GM12878 (cell line): ENCODE results near the gene ATN1. TPM values are rescaled to one million over a fixed set of nuclear protein-coding genes. Genes with fewer than 3 reads are reported as not detected.
A peak's percentile ranks its signal among the peaks of the same experiment; 100 is the strongest.

ENCODE experiments used
- CEBPZ ChIP-seq: fragments of 150-350 bp; IDR thresholded peaks from 2 replicates; pipeline ENCODE4 v1.6.1; 2016; ENCODE audit warnings: low read depth, low read length
- E2F4 ChIP-seq: IDR thresholded peaks from 2 replicates; pipeline ENCODE4 v1.6.1; 2012; ENCODE audit warnings: low read depth, low read length, improper control_type of control experiment
- E2F8 ChIP-seq: fragments of 450-650 bp; IDR thresholded peaks from 2 replicates; pipeline ENCODE4 v1.6.1; 2018; ENCODE audit warnings: mild to moderate bottlenecking, low read depth, moderate library complexity; ENCODE audit not compliant: partially characterized antibody
- MAX ChIP-seq: IDR thresholded peaks from 2 replicates; pipeline ENCODE4 v1.6.1; 2012; ENCODE audit warnings: low read depth, low read length, improper control_type of control experiment
- MYC ChIP-seq: IDR thresholded peaks from 2 replicates; pipeline ENCODE4 v1.6.1; 2011; ENCODE audit warnings: mild to moderate bottlenecking, low read length, moderate library complexity, inconsistent platforms; ENCODE audit not compliant: insufficient read depth, insufficient replicate concordance, insufficient read length, severe bottlenecking
- NR2F1 ChIP-seq: fragments of 450-650 bp; conservative IDR thresholded peaks from 2 replicates; pipeline ENCODE4 v1.6.1; 2017; ENCODE audit warnings: mild to moderate bottlenecking
- RB1 ChIP-seq: fragments of 450-650 bp; formaldehyde crosslinking; IDR thresholded peaks from 2 replicates; pipeline ENCODE4 v1.6.1; 2017; ENCODE audit warnings: mild to moderate bottlenecking, borderline replicate concordance
- REST ChIP-seq: IDR thresholded peaks from 2 replicates; pipeline ENCODE4 v1.6.1; 2012; ENCODE audit warnings: mild to moderate bottlenecking, low read depth, low read length
- SKIL ChIP-seq: fragments of 450-650 bp; IDR thresholded peaks from 2 replicates; pipeline ENCODE4 v1.6.1; 2017; ENCODE audit warnings: mild to moderate bottlenecking, low read depth, inconsistent platforms; ENCODE audit not compliant: poor library complexity, severe bottlenecking
- SMARCA5 ChIP-seq: fragments of 450-650 bp; IDR thresholded peaks from 2 replicates; pipeline ENCODE4 v1.6.1; 2017; ENCODE audit warnings: mild to moderate bottlenecking
- SREBF1 ChIP-seq: IDR thresholded peaks from 2 replicates; pipeline ENCODE4 v1.6.1; 2012; ENCODE audit warnings: mild to moderate bottlenecking, low read length
- SUZ12 ChIP-seq: fragments of 200-600 bp; sonication (generic); IDR thresholded peaks from one replicate; pipeline ENCODE4 v1.6.1; 2018; ENCODE audit warnings: antibody characterized with exemption, mild to moderate bottlenecking; ENCODE audit not compliant: unreplicated experiment
- TCF3 ChIP-seq: IDR thresholded peaks from 2 replicates; pipeline ENCODE4 v1.6.1; 2012; ENCODE audit warnings: low read depth, mild to moderate bottlenecking, low read length, borderline replicate concordance; ENCODE audit not compliant: insufficient read depth
- YBX1 ChIP-seq: fragments of 450-650 bp; IDR thresholded peaks from 2 replicates; pipeline ENCODE4 v1.6.1; 2016; ENCODE audit warnings: antibody characterized with exemption
- polyA plus RNA-seq, 11 experiments: library from polyadenylated mRNA; depleted of rRNA in 4 of 11; unstranded in 6 of 11; stranded (reverse) in 5 of 11; fragments of >200 nt; fragmentation: Nextera tagmentation in 4 of 11; fragmentation: Illumina TruSeq in 1 of 11; extraction: Ambion mirVana in 4 of 11; extraction: Trizol in 1 of 11; gene quantifications; 1 replicate in 1 of 11; 2 replicates in 10 of 11; pipeline versions ENCODE4 v1.2.1 to v1.2.3, GENCODE V29; 2011 to 2016; ENCODE audit warnings: inconsistent platforms in 2 of 11, missing spikeins in 2 of 11, low read depth in 1 of 11
- total RNA-seq, 4 experiments: library from RNA; depleted of rRNA in 3 of 4; stranded (reverse); fragments of >200 nt in 3 of 4; fragmentation: Illumina TruSeq in 1 of 4; extraction: Trizol in 1 of 4; gene quantifications; 2 replicates each; pipeline versions ENCODE4 v1.2.1 to v1.2.3, GENCODE V29; 2013 to 2021

The ATN1 gene
- total and polyA plus RNA-seq, 10 of the 15 experiments (the other 5 are each of a cell fraction or from before 2014, with no cell fraction given) = 0.08 to 44.5 (median 5.0) TPM

- 0 out of 2 replicates have a peak, but pooled peaks have one; percentile 12 for TF ChIP-seq REST
- no peak for TF ChIP-seq E2F4
- TF ChIP-seq SMARCA5 = 0 out of 2 replicates have a peak, but pooled peaks have one; percentile 12
- 0 out of 2 replicates have a peak, but pooled peaks have one; percentile 14 for TF ChIP-seq RB1
- TF ChIP-seq SUZ12 = no peak
- TF ChIP-seq SREBF1 = no peak
- TF ChIP-seq MYC = no peak
- TF ChIP-seq NR2F1 = peak; percentile 83
- peak; percentile 82 for TF ChIP-seq SKIL
- TF ChIP-seq TCF3 = peak; percentile 78
- TF ChIP-seq YBX1 = no peak
- peak; percentile 53 for TF ChIP-seq E2F8
- 0 out of 2 replicates have a peak, but pooled peaks have one; percentile 53 for TF ChIP-seq MAX
- TF ChIP-seq CEBPZ = no peak; the same call in 1 of the 2 replicates
Measured at GRCh38 chr12:6953442-6954315, 25.9 kb downstream of the ATN1 start (continued).
